ENCODE data around the gene DCAF17. TPM values are rescaled to one million over a fixed set of nuclear protein-coding genes. Genes with fewer than 3 reads are reported as not detected.

The DCAF17 gene
- total and polyA plus RNA-seq, 3 experiments from 2014 or later = 11.6 to 19.8 (median 19.3) TPM

DNA sequence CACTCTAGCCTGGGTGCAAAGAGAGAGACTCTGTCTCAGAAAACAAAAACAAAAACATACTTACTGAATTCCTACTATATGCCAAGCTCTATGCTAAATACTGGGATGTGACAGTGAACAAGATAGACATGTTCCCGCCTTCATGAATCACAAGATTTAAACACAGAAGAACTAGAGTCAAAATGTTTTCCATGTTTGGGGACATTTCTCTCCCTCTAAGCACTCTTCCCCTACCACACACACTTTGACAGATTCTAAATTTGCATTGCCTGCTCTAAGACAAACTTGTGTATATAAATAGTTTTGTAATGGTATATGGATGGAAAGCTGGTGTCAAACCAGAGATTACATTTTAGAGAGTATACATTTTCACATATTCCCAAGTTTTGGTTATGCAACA is 99.3 kb downstream of the DCAF17 start:
- no peaks in the 10 kb centered on the region for H3K4me1 ChIP-seq (ENCODE audit: insufficient read depth, low read length)
- no peaks in the 10 kb centered on the region for H3K36me3 Mint-ChIP-seq
- peaks cover 17 to 48% of the 10 kb centered on the region in 2 donors for H3K27me3 Mint-ChIP-seq
- no peak overlapping the region for H3K4me3 ChIP-seq (ENCODE audit: low read length)
- no peak overlapping the region for H3K4me3 Mint-ChIP-seq
- no peaks in the 10 kb centered on the region for H3K27me3 ChIP-seq (ENCODE audit: insufficient read depth, low read length, poor library complexity, severe bottlenecking)
- no peaks in the 10 kb centered on the region for H3K4me1 Mint-ChIP-seq
- H3K9me3 Mint-ChIP-seq = peaks cover 0 to 9% (median 0%) of the 10 kb centered on the region in 5 donors
- POLR2A ChIA-PET = no interaction called here
- H3K9me3 ChIP-seq (ENCODE audit: low read length) = no peaks in the 10 kb centered on the region
- H3K27ac ChIP-seq (ENCODE audit: low read depth, low read length) = no peak overlapping the region
- no peak overlapping the region for H3K27ac Mint-ChIP-seq
- DNase-seq = no peak
- CTCF ChIA-PET = interaction anchor here (0.6 kb wide), 1 partner anchor 12 kb away, joined by 3 read pairs; no protein-coding TSS in a partner anchor
- H3K36me3 ChIP-seq (ENCODE audit: insufficient read depth, low read length) = no peaks in the 10 kb centered on the region

Other genes starting within 250 kb of the DCAF17 start
- gene METTL8, start 236 bp upstream of the DCAF17 start, total RNA-seq = 10 to 100 TPM; 46.0 to 50.5 TPM
- gene METTL8, start 236 bp upstream of the DCAF17 start, polyA plus RNA-seq = 16.6 TPM
- 1 to 10 TPM in 1 of 2 experiments, under 1 TPM in 1; 0.95 to 1.2 TPM for gene CYBRD1, start 88.2 kb downstream of the DCAF17 start, total RNA-seq
- 1.2 TPM for gene CYBRD1, start 88.2 kb downstream of the DCAF17 start, polyA plus RNA-seq

All from CD8-positive, alpha-beta memory T cell (primary cell).